OCI-LY3 (cell line): ENCODE data around the gene XRCC5.

Experiments
- CTCF ChIP-seq: fragments of 200-600, 300-600 bp; sonication (generic); IDR thresholded peaks from 2 replicates; pipeline ENCODE4 v1.5.1; 2014; ENCODE audit warnings: antibody characterized with exemption, low read length, low read depth
- EZH2phosphoT487 ChIP-seq: fragments of 200-600 bp; shearing (Covaris generic); IDR thresholded peaks from 2 replicates; pipeline ENCODE4 v1.6.1; 2018; ENCODE audit warnings: antibody characterized with exemption, mixed run types, low read depth

DNA sequence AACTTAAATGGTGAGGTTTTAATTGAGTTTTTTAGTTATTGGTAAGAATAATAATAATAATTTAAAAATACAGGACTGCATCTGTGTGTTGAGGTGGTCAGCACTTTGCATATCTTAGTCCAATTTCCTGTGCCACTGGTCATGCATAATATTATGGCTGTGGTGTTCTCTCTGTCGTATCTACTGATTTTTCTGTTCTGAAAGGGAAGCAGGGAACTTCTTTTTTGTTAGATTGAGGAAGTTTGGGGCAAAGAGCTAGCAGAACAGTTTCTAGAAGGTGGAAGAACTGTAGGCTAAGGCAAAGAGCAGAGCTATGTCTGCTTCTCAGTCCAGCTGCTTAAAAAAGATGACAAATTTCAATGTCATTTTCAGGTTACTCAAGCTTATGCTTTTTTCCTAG is 74.3 kb downstream of the XRCC5 start:
- TF ChIP-seq CTCF = no peak
- no peak for TF ChIP-seq EZH2phosphoT487
